Tibial nerve (tissue), 4 donors: ENCODE data around the gene BCAS1. TPM values are rescaled to one million over a fixed set of nuclear protein-coding genes. Genes with fewer than 3 reads are reported as not detected.

Experiments used
- DNase-seq, 2 donors: peaks; one replicate each; pipeline ENCODE4 v3.0.0-alpha.2; 2019; ENCODE audit warnings: low spot score in 2 of 2
- H3K27ac ChIP-seq, 4 donors: fragments of 200-600 bp; sonication (generic) in 3 of 4; one replicate each; pipeline ENCODE4 v1.5.1; 2017 to 2019; ENCODE audit warnings: mild to moderate bottlenecking in 1 of 4
- H3K27me3 ChIP-seq, 2 donors: fragments of 200-600 bp; sonication (generic) in 1 of 2; one replicate each; pipeline versions ENCODE4 v1.5.1 to v1.6.0; 2017 to 2019
- H3K36me3 ChIP-seq, 3 donors: fragments of 200-600 bp; sonication (generic); one replicate each; pipeline ENCODE4 v1.5.1; 2018 to 2019
- H3K4me1 ChIP-seq, 4 donors: fragments of 200-600 bp; sonication (generic) in 3 of 4; one replicate each; pipeline ENCODE4 v1.5.1; 2017 to 2019
- H3K4me3 ChIP-seq, 4 donors: fragments of 200-600 bp; sonication (generic) in 3 of 4; one replicate each; pipeline ENCODE4 v1.5.1; 2017 to 2019; ENCODE audit warnings: mild to moderate bottlenecking in 1 of 4, moderate library complexity in 1 of 4
- H3K9me3 ChIP-seq, 4 donors: fragments of 200-600 bp; sonication (generic) in 3 of 4; one replicate each; pipeline ENCODE4 v1.5.1; 2017 to 2019
- CTCF ChIP-seq, 5 experiments: fragments of 200-600 bp in 3 of 5; fragments of 450-650 bp in 2 of 5; sonication (generic) in 3 of 5; IDR thresholded peaks; one replicate each; pipeline ENCODE4 v1.5.1; 2016 to 2019; ENCODE audit warnings: antibody characterized with exemption in 5 of 5, mild to moderate bottlenecking in 3 of 5, moderate library complexity in 2 of 5
- EP300 ChIP-seq, 2 donors: sonication (generic); formaldehyde crosslinking; IDR thresholded peaks; one replicate each; pipeline ENCODE4 v1.6.1; 2017; ENCODE audit warnings: antibody characterized with exemption in 2 of 2, mild to moderate bottlenecking in 1 of 2
- POLR2A ChIP-seq, 2 donors: fragments of 450-650 bp; IDR thresholded peaks; one replicate each; pipeline ENCODE4 v1.6.1; 2017; ENCODE audit warnings: antibody characterized with exemption in 2 of 2, mild to moderate bottlenecking in 2 of 2, moderate library complexity in 2 of 2
- WGBS, 2 donors: methylation state at CpG; one replicate each; pipeline ENCODE4 v1.1.5; 2018; 5-methylcytosine and 5-hydroxymethylcytosine counted together
- total RNA-seq, 4 donors: library from RNA; depleted of rRNA; stranded (reverse); fragments of >200 nt; gene quantifications; one replicate each; pipeline ENCODE4 v1.1.0, GENCODE V29; 2016

The BCAS1 gene
- total RNA-seq, 4 donors from 2014 or later = 34.8 to 59.6 (median 47.1) TPM

- Histone ChIP-seq H3K36me3 (no peaks in the 10 kb centered on the region), H3K27ac (no peak overlapping the region), H3K4me3 (no peak overlapping the region), H3K9me3 (no peaks in the 10 kb centered on the region), H3K4me1 (no peaks in the 10 kb centered on the region), H3K27me3 (no peaks in the 10 kb centered on the region)
- TF ChIP-seq EP300 (IDR thresholded peaks at IDR 0.05) = no peak
- no peak for TF ChIP-seq CTCF (IDR thresholded peaks at IDR 0.05)
- no peak for TF ChIP-seq POLR2A (IDR thresholded peaks at IDR 0.05)
- 50 to 56% methylated on average over 3 of the region's 3 CpGs for WGBS, 2 donors
- DNase-seq = no peak
Observed at GRCh38 chr20:54110457-54110856, 40.1 kb upstream of the BCAS1 start.

GRCh38 chr20:54110041-54110440 is 39.6 kb upstream of the BCAS1 start:
- Histone ChIP-seq H3K4me1 (no peaks in the 10 kb centered on the region), H3K36me3 (no peaks in the 10 kb centered on the region), H3K27me3 (no peaks in the 10 kb centered on the region), H3K27ac (no peak overlapping the region), H3K4me3 (no peak overlapping the region), H3K9me3 (no peaks in the 10 kb centered on the region)
- no peak for DNase-seq
- TF ChIP-seq POLR2A (IDR thresholded peaks at IDR 0.05) = no peak
- TF ChIP-seq EP300 (IDR thresholded peaks at IDR 0.05) = no peak
- TF ChIP-seq CTCF (IDR thresholded peaks at IDR 0.05) = no peak

GRCh38 chr20:54108817-54109216 is 38.4 kb upstream of the BCAS1 start:
- no peak for DNase-seq
- Histone ChIP-seq H3K36me3 (no peaks in the 10 kb centered on the region), H3K27ac (no peak overlapping the region), H3K27me3 (no peaks in the 10 kb centered on the region), H3K4me3 (no peak overlapping the region), H3K9me3 (no peaks in the 10 kb centered on the region), H3K4me1 (no peaks in the 10 kb centered on the region)
- TF ChIP-seq POLR2A (IDR thresholded peaks at IDR 0.05) = no peak
- no peak for TF ChIP-seq EP300 (IDR thresholded peaks at IDR 0.05)
- no peak for TF ChIP-seq CTCF (IDR thresholded peaks at IDR 0.05)
- WGBS, 2 donors = 89 to 93% methylated on average over 1 of the region's 1 CpG

GRCh38 chr20:54108326-54108642 is 37.9 kb upstream of the BCAS1 start:
- Histone ChIP-seq H3K9me3 (no peaks in the 10 kb centered on the region), H3K4me1 (no peaks in the 10 kb centered on the region), H3K4me3 (no peak overlapping the region), H3K27me3 (no peaks in the 10 kb centered on the region), H3K36me3 (no peaks in the 10 kb centered on the region), H3K27ac (no peak overlapping the region)
- no peak for DNase-seq
- TF ChIP-seq CTCF (IDR thresholded peaks at IDR 0.05) = no peak
- TF ChIP-seq EP300 (IDR thresholded peaks at IDR 0.05) = no peak

GRCh38 chr20:54107600-54108325 is 37.4 kb upstream of the BCAS1 start:
- TF ChIP-seq POLR2A (IDR thresholded peaks at IDR 0.05) (no peak), EP300 (IDR thresholded peaks at IDR 0.05) (no peak), CTCF (IDR thresholded peaks at IDR 0.05) (no peak)
- H3K36me3 ChIP-seq = no peaks in the 10 kb centered on the region
- no peaks in the 10 kb centered on the region for H3K9me3 ChIP-seq
- 67 to 69% methylated on average over 7 of the region's 7 CpGs for WGBS, 2 donors
- no peak overlapping the region for H3K4me3 ChIP-seq
- DNase-seq = no peak
- H3K27ac ChIP-seq = no peak overlapping the region
- no peaks in the 10 kb centered on the region for H3K4me1 ChIP-seq
- no peaks in the 10 kb centered on the region for H3K27me3 ChIP-seq
